HepG2 (cell line): ENCODE measurements around the gene RASSF9. TPM values are rescaled to one million over a fixed set of nuclear protein-coding genes. Genes with fewer than 3 reads are reported as not detected.

ENCODE experiments used
- ATAC-seq: fragments of 200-7000 bp; cut with Tn5 transposase; 3 replicates; pipeline ENCODE4 v1.9.1; 2020; ENCODE audit warnings: mild to moderate bottlenecking, moderate library complexity
- BruUV-seq: library from RNA; stranded (reverse); fragments of 400-500 nt; replicated peaks from 2 replicates; lab custom pipeline; 2021; lab: Mats Ljungman, UMichigan
- CTCF ChIA-PET: fragments of 300-600 bp; formaldehyde crosslinking; extraction: SDS; loops from one replicate; lab custom pipeline; 2021; ENCODE audit warnings: low total read pairs, inconsistent platforms, low intra/inter-chr PET ratio; lab: Yijun Ruan, JAX
- POLR2A ChIA-PET: fragments of 350-600 bp; sonication (Branson Sonifier 250); formaldehyde crosslinking; loops from one replicate; lab custom pipeline; 2020; ENCODE audit warnings: antibody characterized with exemption, inconsistent platforms; lab: Yijun Ruan, JAX
- DNase-seq: peaks from one replicate; pipeline ENCODE4 v3.0.0-alpha.2; 2015; ENCODE audit warnings: low spot score
- FAIRE-seq: peaks from 3 replicates; lab custom pipeline; 2011; peaks lifted over from hg19 to GRCh38; lab: Jason Lieb, UNC
- H2AFZ ChIP-seq: one replicate; pipeline ENCODE4 v1.6.1; 2011; ENCODE audit warnings: low read length, inconsistent platforms
- H3K27ac ChIP-seq: fragments of 300-600 bp; 3 replicates; pipeline ENCODE4 v1.8.0; 2011; ENCODE audit warnings: mixed run types, mild to moderate bottlenecking, mixed read lengths, low read length, inconsistent platforms; ENCODE audit not compliant: insufficient read depth; ENCODE audit errors: extremely low read length
- H3K27me3 ChIP-seq, 2 experiments: fragments of 200-600 bp in 1 of 2; 2 replicates in 1 of 2; 3 replicates in 1 of 2; pipeline versions ENCODE4 v1.6.0 to v1.8.0; 2011; ENCODE audit warnings: low read length in 2 of 2, mild to moderate bottlenecking in 2 of 2, moderate library complexity in 2 of 2, inconsistent platforms in 1 of 2; ENCODE audit not compliant: insufficient read depth in 2 of 2, control insufficient read depth in 1 of 2
- H3K36me3 ChIP-seq, 2 experiments: fragments of 200-600 bp in 1 of 2; replicated peaks in 1 of 2; 2 replicates in 1 of 2; 3 replicates in 1 of 2; pipeline versions ENCODE4 v1.5.1 to v1.8.0; 2011; ENCODE audit warnings: low read length in 2 of 2, inconsistent platforms in 1 of 2; ENCODE audit not compliant: insufficient read depth in 2 of 2, control insufficient read depth in 1 of 2
- H3K4me1 ChIP-seq: 2 replicates; pipeline ENCODE4 v1.5.1; 2012; ENCODE audit warnings: low read length, inconsistent platforms; ENCODE audit not compliant: insufficient read depth
- H3K4me2 ChIP-seq: 2 replicates; pipeline ENCODE4 v1.6.0; 2011; ENCODE audit warnings: low read depth, low read length, inconsistent platforms
- H3K4me3 ChIP-seq, 3 experiments: fragments of 200-600 bp in 1 of 3; sonication (generic), shearing (Covaris generic) in 1 of 3; replicated peaks in 1 of 3; 2 replicates each; pipeline ENCODE4 v1.5.1; 2011 to 2016; ENCODE audit warnings: low read length in 3 of 3, inconsistent platforms in 2 of 3, low read depth in 2 of 3, mild to moderate bottlenecking in 2 of 3, control low read depth in 1 of 3, mixed read lengths in 1 of 3; ENCODE audit not compliant: insufficient read depth in 1 of 3
- H3K79me2 ChIP-seq: one replicate; pipeline ENCODE4 v1.6.1; 2011; ENCODE audit warnings: low read length, inconsistent platforms; ENCODE audit not compliant: insufficient read depth
- H3K9ac ChIP-seq: 2 replicates; pipeline ENCODE4 v1.6.0; 2011; ENCODE audit warnings: mild to moderate bottlenecking, low read depth, low read length, inconsistent platforms; ENCODE audit not compliant: insufficient read depth
- H3K9me3 ChIP-seq: 2 replicates; pipeline ENCODE4 v1.5.1; 2012; ENCODE audit warnings: mild to moderate bottlenecking, low read length
- H4K20me1 ChIP-seq: 2 replicates; pipeline ENCODE4 v1.6.0; 2011; ENCODE audit warnings: inconsistent platforms, mild to moderate bottlenecking, low read length, moderate library complexity; ENCODE audit not compliant: insufficient read depth
- CBX1 ChIP-seq: IDR thresholded peaks from one replicate; pipeline ENCODE4 v1.6.1; 2016; ENCODE audit warnings: antibody characterized with exemption, low read depth
- FOXM1 ChIP-seq: sonication (generic); formaldehyde crosslinking; IDR thresholded peaks from 2 replicates; pipeline ENCODE4 v1.5.0; 2020; ENCODE audit warnings: missing genetic modification reagents
- GATAD1 ChIP-seq: IDR thresholded peaks from 2 replicates; pipeline ENCODE4 v1.6.1; 2016; ENCODE audit warnings: missing genetic modification reagents, missing compliant biosample characterization
- HDAC1 ChIP-seq: sonication (generic); formaldehyde crosslinking; IDR thresholded peaks from 2 replicates; pipeline ENCODE4 v1.5.1; 2020; ENCODE audit warnings: mild to moderate bottlenecking, missing genetic modification reagents
- IKZF1 ChIP-seq: fragments of 450-650 bp; IDR thresholded peaks from 2 replicates; pipeline ENCODE4 v1.7.1; 2016
- MEIS2 ChIP-seq: sonication (generic); formaldehyde crosslinking; IDR thresholded peaks from 2 replicates; pipeline ENCODE4 v1.9.0; 2021; ENCODE audit warnings: mild to moderate bottlenecking, missing genetic modification reagents
- NCOA1 ChIP-seq: sonication (generic); formaldehyde crosslinking; IDR thresholded peaks from 2 replicates; pipeline ENCODE4 v1.9.0; 2021; ENCODE audit warnings: missing genetic modification reagents
- NFE2L2 ChIP-seq: fragments of 150-350 bp; IDR thresholded peaks from 2 replicates; pipeline ENCODE4 v1.6.1; 2014; ENCODE audit warnings: low read length
- PHF21A ChIP-seq: sonication (generic); formaldehyde crosslinking; IDR thresholded peaks from 2 replicates; pipeline ENCODE4 v1.5.0; 2020; ENCODE audit warnings: mild to moderate bottlenecking, missing genetic modification reagents
- RFXANK ChIP-seq: IDR thresholded peaks from 2 replicates; pipeline ENCODE4 v1.6.1; 2016
- SP2 ChIP-seq: sonication (generic); formaldehyde crosslinking; IDR thresholded peaks from 2 replicates; pipeline ENCODE4 v1.5.1; 2020; ENCODE audit warnings: mild to moderate bottlenecking, missing genetic modification reagents
- STAT5B ChIP-seq: sonication (generic); formaldehyde crosslinking; IDR thresholded peaks from 2 replicates; pipeline ENCODE4 v1.4.0; 2020; ENCODE audit warnings: missing genetic modification reagents
- TEAD3 ChIP-seq: optimal IDR thresholded peaks from 2 replicates; pipeline ENCODE3; 2016; ENCODE audit warnings: borderline replicate concordance
- THAP7 ChIP-seq: sonication (generic); formaldehyde crosslinking; IDR thresholded peaks from 2 replicates; pipeline ENCODE4 v1.8.1; 2023; ENCODE audit warnings: mild to moderate bottlenecking, missing genetic modification reagents
- ZNF101 ChIP-seq: sonication (generic); formaldehyde crosslinking; IDR thresholded peaks from 2 replicates; pipeline ENCODE4 v1.4.0; 2020; ENCODE audit warnings: mild to moderate bottlenecking, low read depth, missing genetic modification reagents, borderline replicate concordance
- ZNF143 ChIP-seq: sonication (generic); formaldehyde crosslinking; IDR thresholded peaks from 2 replicates; pipeline ENCODE4 v1.4.0; 2020; ENCODE audit warnings: missing genetic modification reagents
- ZNF383 ChIP-seq: sonication (generic); formaldehyde crosslinking; IDR thresholded peaks from 2 replicates; pipeline ENCODE4 v1.4.0; 2020; ENCODE audit warnings: missing genetic modification reagents, mild to moderate bottlenecking, borderline replicate concordance
- ZNF616 ChIP-seq: sonication (generic); formaldehyde crosslinking; IDR thresholded peaks from 2 replicates; pipeline ENCODE4 v1.5.0; 2020; ENCODE audit warnings: low read depth, mild to moderate bottlenecking, missing genetic modification reagents
- ZNF749 ChIP-seq: sonication (generic); formaldehyde crosslinking; IDR thresholded peaks from 2 replicates; pipeline ENCODE4 v1.8.0; 2022; ENCODE audit warnings: mild to moderate bottlenecking, missing genetic modification reagents, moderate library complexity, borderline replicate concordance
- ZNF768 ChIP-seq: sonication (generic); formaldehyde crosslinking; IDR thresholded peaks from 2 replicates; pipeline ENCODE4 v1.4.0; 2020; ENCODE audit warnings: missing genetic modification reagents
- WGBS: methylation state at CpG from one replicate; pipeline ENCODE4 v1.1.6; 2017; ENCODE audit warnings: low lambda C conversion rate; 5-methylcytosine and 5-hydroxymethylcytosine counted together
- in situ Hi-C: cut with HindIII; loops from 2 replicates; pipeline ENCODE4 v1.10.0; 2017; ENCODE audit warnings: low pct_unique_long_range_greater_than_20kb; ENCODE audit not compliant: extremely low pct_ligation_motif_present
- intact Hi-C: fragments of 100-400 bp; cut with micrococcal nuclease; formaldehyde crosslinking; loops from one replicate; pipeline ENCODE4 v1.10.0; 2022; ENCODE audit not compliant: unreplicated experiment
- polyA plus RNA-seq, 8 experiments: library from polyadenylated mRNA; depleted of rRNA in 3 of 8; stranded (reverse) in 7 of 8; unstranded in 1 of 8; fragments of >200 nt; fragmentation: Illumina TruSeq in 4 of 8; extraction: Trizol in 4 of 8; gene quantifications; 2 replicates each; pipeline versions ENCODE4 v1.2.1 to v1.2.3, GENCODE V29; 2011 to 2016; ENCODE audit warnings: low read depth in 4 of 8, missing spikeins in 1 of 8, mixed read lengths in 1 of 8; ENCODE audit not compliant: insufficient read depth in 1 of 8
- total RNA-seq, 5 experiments: library from RNA; depleted of rRNA; stranded (reverse); fragments of >200 nt; fragmentation: Illumina TruSeq; extraction: Trizol; gene quantifications; 2 replicates each; pipeline ENCODE4 v1.2.3, GENCODE V29; 2016; ENCODE audit warnings: low read depth in 1 of 5
- TF ChIP-seq, protein P1 (sequence below): sonication (generic); formaldehyde crosslinking; IDR thresholded peaks from 2 replicates; pipeline ENCODE4 v1.5.0; 2020; ENCODE audit warnings: missing genetic modification reagents
- TF ChIP-seq, protein P2 (sequence below), 2 experiments: fragments of 450-650 bp in 1 of 2; sonication (generic) in 1 of 2; formaldehyde crosslinking; IDR thresholded peaks; 2 replicates each; pipeline versions ENCODE4 v1.5.0 to v1.8.0; 2020 to 2022; ENCODE audit warnings: mild to moderate bottlenecking in 1 of 2, missing genetic modification reagents in 1 of 2

Gene RASSF9
- total and polyA plus RNA-seq, 2 of the 13 experiments (the other 11 are each of a cell fraction or from before 2014, with no cell fraction given), result not detected

- TF ChIP-seq ZNF749 (CRISPR knock-in tag) (no peak), RFXANK (CRISPR knock-in tag) (no peak)
- TF ChIP-seq, protein P1, sequence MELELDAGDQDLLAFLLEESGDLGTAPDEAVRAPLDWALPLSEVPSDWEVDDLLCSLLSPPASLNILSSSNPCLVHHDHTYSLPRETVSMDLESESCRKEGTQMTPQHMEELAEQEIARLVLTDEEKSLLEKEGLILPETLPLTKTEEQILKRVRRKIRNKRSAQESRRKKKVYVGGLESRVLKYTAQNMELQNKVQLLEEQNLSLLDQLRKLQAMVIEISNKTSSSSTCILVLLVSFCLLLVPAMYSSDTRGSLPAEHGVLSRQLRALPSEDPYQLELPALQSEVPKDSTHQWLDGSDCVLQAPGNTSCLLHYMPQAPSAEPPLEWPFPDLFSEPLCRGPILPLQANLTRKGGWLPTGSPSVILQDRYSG (CRISPR knock-in tag), result no peak
These were observed 52.0 kb downstream of the RASSF9 start (continued) for GRCh38 chr12:85784096-85784720.

DNA sequence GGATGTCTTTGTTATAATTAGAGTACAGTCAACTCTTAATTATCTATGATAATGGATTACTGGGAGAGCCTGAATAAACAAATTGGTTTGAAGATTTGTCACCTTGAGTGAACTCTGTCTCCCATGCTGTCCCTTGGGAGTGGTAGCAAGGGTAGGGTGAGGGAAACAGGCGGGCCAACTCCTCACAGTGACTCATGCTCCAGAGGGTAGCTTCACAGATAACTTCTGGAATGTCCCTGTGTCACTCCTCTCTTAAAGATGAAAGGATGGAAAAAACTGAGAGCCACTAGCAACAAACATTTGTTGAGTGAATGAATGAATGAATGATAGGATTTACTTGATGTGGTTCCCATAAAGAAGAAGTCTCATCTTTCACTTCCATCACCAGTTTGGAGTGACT is 53.5 kb downstream of the RASSF9 start:
- WGBS, result 7% methylated on average over 1 of the region's 1 CpG
- CTCF ChIA-PET, result no interaction called here
- no peaks in the 10 kb centered on the region for H3K36me3 ChIP-seq
- ATAC-seq, result no peak
- no peak overlapping the region for H3K9ac ChIP-seq
- no peaks in the 10 kb centered on the region for H3K4me1 ChIP-seq
- no peak overlapping the region for H3K4me3 ChIP-seq
- no peak overlapping the region for H2AFZ ChIP-seq
- in situ Hi-C loops (no loop called here), intact Hi-C loops (no loop called here)
- no peak for DNase-seq
- POLR2A ChIA-PET, result no interaction called here
- BruUV-seq, result no TSS peak
- H3K79me2 ChIP-seq, result no peaks in the 10 kb centered on the region
- H3K27ac ChIP-seq, result no peak overlapping the region
- H4K20me1 ChIP-seq, result no peaks in the 10 kb centered on the region
- FAIRE-seq, result no peak
- H3K9me3 ChIP-seq, result no peaks in the 10 kb centered on the region
- peaks cover 0 to 2% of the 10 kb centered on the region in 2 experiments; a peak in 1 of 5 replicates for H3K27me3 ChIP-seq
- H3K4me2 ChIP-seq, result no peak overlapping the region
- TF ChIP-seq ZNF143 (CRISPR knock-in tag) (no peak), ZNF616 (CRISPR knock-in tag) (no peak), MEIS2 (CRISPR knock-in tag) (no peak), THAP7 (no peak), NFE2L2 (no peak), PHF21A (CRISPR knock-in tag) (no peak), IKZF1 (no peak), NCOA1 (CRISPR knock-in tag) (no peak), CBX1 (no peak), ZNF101 (CRISPR knock-in tag) (no peak), STAT5B (CRISPR knock-in tag) (no peak), ZNF383 (no peak), TEAD3 (CRISPR knock-in tag) (no peak), ZNF768 (no peak), SP2 (CRISPR knock-in tag) (no peak), HDAC1 (CRISPR knock-in tag) (no peak), GATAD1 (CRISPR knock-in tag) (no peak), FOXM1 (no peak)
- TF ChIP-seq, protein P2, sequence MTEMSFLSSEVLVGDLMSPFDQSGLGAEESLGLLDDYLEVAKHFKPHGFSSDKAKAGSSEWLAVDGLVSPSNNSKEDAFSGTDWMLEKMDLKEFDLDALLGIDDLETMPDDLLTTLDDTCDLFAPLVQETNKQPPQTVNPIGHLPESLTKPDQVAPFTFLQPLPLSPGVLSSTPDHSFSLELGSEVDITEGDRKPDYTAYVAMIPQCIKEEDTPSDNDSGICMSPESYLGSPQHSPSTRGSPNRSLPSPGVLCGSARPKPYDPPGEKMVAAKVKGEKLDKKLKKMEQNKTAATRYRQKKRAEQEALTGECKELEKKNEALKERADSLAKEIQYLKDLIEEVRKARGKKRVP (CRISPR knock-in tag; IDR thresholded peaks at IDR 0.05), result no peak
